Peyer's patch (tissue), 4 donors: Measurements from ENCODE around the gene VN1R5.

ENCODE experiments used
- CTCF ChIP-seq, 6 experiments: fragments of 450-650 bp in 4 of 6; fragments of 200-600 bp in 2 of 6; sonication (generic) in 1 of 6; IDR thresholded peaks; one replicate each; pipeline ENCODE4 v1.5.1; 2017 to 2019; ENCODE audit warnings: antibody characterized with exemption in 6 of 6, mild to moderate bottlenecking in 3 of 6, moderate library complexity in 1 of 6
- POLR2A ChIP-seq, 2 donors: fragments of 450-650 bp; IDR thresholded peaks; one replicate each; pipeline ENCODE4 v1.5.1; 2017; ENCODE audit warnings: antibody characterized with exemption in 2 of 2, mild to moderate bottlenecking in 2 of 2, moderate library complexity in 2 of 2

- no peak for TF ChIP-seq CTCF (IDR thresholded peaks at IDR 0.05)
- no peak for TF ChIP-seq POLR2A (IDR thresholded peaks at IDR 0.05)
Observed at GRCh38 chr1:247296599-247297180, 40.8 kb downstream of the VN1R5 start.
